ENCODE data around the gene SORBS1.

The SORBS1 gene

GRCh38 chr10:95458871-95459270 lies 102.3 kb downstream of the SORBS1 start:
- Histone ChIP-seq H3K4me1 (ENCODE audit: insufficient read depth, poor library complexity, severe bottlenecking) (no peaks in the 10 kb centered on the region), H3K27me3 (ENCODE audit: insufficient read depth, poor library complexity, severe bottlenecking) (peaks cover 4% of the 10 kb centered on the region), H3K4me3 (ENCODE audit: severe bottlenecking) (no peak overlapping the region), H3K27ac (ENCODE audit: poor library complexity, severe bottlenecking) (no peak overlapping the region), H3K36me3 (ENCODE audit: low read depth) (no peaks in the 10 kb centered on the region), H3K9me3 (ENCODE audit: severe bottlenecking) (no peaks in the 10 kb centered on the region)
- no peak for TF ChIP-seq CTCF (IDR thresholded peaks at IDR 0.05; ENCODE audit: poor library complexity, severe bottlenecking)
- no peak for DNase-seq (ENCODE audit: low spot score)
- ATAC-seq (ENCODE audit: low read depth) = no peak

- H3K27ac ChIP-seq (ENCODE audit: poor library complexity, severe bottlenecking) = no peak overlapping the region
- ATAC-seq (ENCODE audit: low read depth) = no peak
- no peak overlapping the region for H3K4me3 ChIP-seq (ENCODE audit: severe bottlenecking)
- H3K4me1 ChIP-seq (ENCODE audit: insufficient read depth, poor library complexity, severe bottlenecking) = no peaks in the 10 kb centered on the region
- no peaks in the 10 kb centered on the region for H3K36me3 ChIP-seq (ENCODE audit: low read depth)
- peaks cover 4% of the 10 kb centered on the region for H3K27me3 ChIP-seq (ENCODE audit: insufficient read depth, poor library complexity, severe bottlenecking)
- no peak for DNase-seq (ENCODE audit: low spot score)
- TF ChIP-seq CTCF (IDR thresholded peaks at IDR 0.05; ENCODE audit: poor library complexity, severe bottlenecking) = no peak
- no peaks in the 10 kb centered on the region for H3K9me3 ChIP-seq (ENCODE audit: severe bottlenecking)
Observed at GRCh38 chr10:95458014-95458413, 103.2 kb downstream of the SORBS1 start.

GRCh38 chr10:95457319-95457886 lies 103.8 kb downstream of the SORBS1 start:
- H3K4me1 ChIP-seq (ENCODE audit: insufficient read depth, poor library complexity, severe bottlenecking) = no peaks in the 10 kb centered on the region
- no peak for TF ChIP-seq CTCF (IDR thresholded peaks at IDR 0.05; ENCODE audit: poor library complexity, severe bottlenecking)
- peaks cover 4% of the 10 kb centered on the region for H3K27me3 ChIP-seq (ENCODE audit: insufficient read depth, poor library complexity, severe bottlenecking)
- H3K27ac ChIP-seq (ENCODE audit: poor library complexity, severe bottlenecking) = no peak overlapping the region
- no peaks in the 10 kb centered on the region for H3K9me3 ChIP-seq (ENCODE audit: severe bottlenecking)
- H3K4me3 ChIP-seq (ENCODE audit: severe bottlenecking) = no peak overlapping the region
- DNase-seq (ENCODE audit: low spot score) = no peak
- ATAC-seq (ENCODE audit: low read depth) = no peak
- no peaks in the 10 kb centered on the region for H3K36me3 ChIP-seq (ENCODE audit: low read depth)

- DNase-seq (ENCODE audit: low spot score) (no peak), ATAC-seq (ENCODE audit: low read depth) (no peak)
- Histone ChIP-seq H3K27ac (ENCODE audit: poor library complexity, severe bottlenecking) (no peak overlapping the region), H3K9me3 (ENCODE audit: severe bottlenecking) (no peaks in the 10 kb centered on the region), H3K4me1 (ENCODE audit: insufficient read depth, poor library complexity, severe bottlenecking) (no peaks in the 10 kb centered on the region), H3K36me3 (ENCODE audit: low read depth) (no peaks in the 10 kb centered on the region), H3K27me3 (ENCODE audit: insufficient read depth, poor library complexity, severe bottlenecking) (peaks cover 4% of the 10 kb centered on the region), H3K4me3 (ENCODE audit: severe bottlenecking) (no peak overlapping the region)
- TF ChIP-seq CTCF (IDR thresholded peaks at IDR 0.05; ENCODE audit: poor library complexity, severe bottlenecking) = no peak
Observed at GRCh38 chr10:95456516-95456915, 104.7 kb downstream of the SORBS1 start.

GRCh38 chr10:95454940-95455339 lies 106.2 kb downstream of the SORBS1 start:
- ATAC-seq (ENCODE audit: low read depth) = no peak
- TF ChIP-seq CTCF (IDR thresholded peaks at IDR 0.05; ENCODE audit: poor library complexity, severe bottlenecking) = no peak
- Histone ChIP-seq H3K4me1 (ENCODE audit: insufficient read depth, poor library complexity, severe bottlenecking) (no peaks in the 10 kb centered on the region), H3K36me3 (ENCODE audit: low read depth) (no peaks in the 10 kb centered on the region), H3K9me3 (ENCODE audit: severe bottlenecking) (no peaks in the 10 kb centered on the region), H3K27ac (ENCODE audit: poor library complexity, severe bottlenecking) (no peak overlapping the region), H3K4me3 (ENCODE audit: severe bottlenecking) (no peak overlapping the region), H3K27me3 (ENCODE audit: insufficient read depth, poor library complexity, severe bottlenecking) (peaks cover 4% of the 10 kb centered on the region)
- DNase-seq (ENCODE audit: low spot score) = no peak

All from RWPE2 (cell line).